Ovary (tissue), 9 donors: ENCODE results near the gene RALB. TPM values are rescaled to one million over a fixed set of nuclear protein-coding genes. Genes with fewer than 3 reads are reported as not detected.

Source experiments
- DNase-seq, 5 donors: peaks; one replicate each; pipeline ENCODE4 v3.0.0-alpha.2; 2019 to 2020
- H3K27ac ChIP-seq, 2 donors: fragments of 200-600 bp; one replicate each; pipeline versions ENCODE4 v1.5.1 to v1.8.0; 2019 to 2022
- H3K27me3 ChIP-seq: fragments of 200-600 bp; one replicate; pipeline ENCODE4 v1.8.0; 2022
- H3K36me3 ChIP-seq: fragments of 200-600 bp; sonication (generic); one replicate; pipeline ENCODE4 v1.5.1; 2019
- H3K4me1 ChIP-seq: one replicate; pipeline ENCODE4 v1.8.1; 2013; ENCODE audit warnings: mild to moderate bottlenecking, moderate library complexity; ENCODE audit not compliant: insufficient read depth
- H3K4me3 ChIP-seq: fragments of 200-600 bp; sonication (generic); one replicate; pipeline ENCODE4 v1.5.1; 2017
- H3K9me3 ChIP-seq, 2 donors: fragments of 200-600 bp in 1 of 2; sonication (generic) in 1 of 2; one replicate each; pipeline versions ENCODE4 v1.5.1 to v1.8.1; 2013 to 2019; ENCODE audit warnings: mild to moderate bottlenecking in 1 of 2, moderate library complexity in 1 of 2
- EP300 ChIP-seq: sonication (generic); formaldehyde crosslinking; IDR thresholded peaks from one replicate; pipeline ENCODE4 v1.6.1; 2017; ENCODE audit warnings: antibody characterized with exemption
- POLR2A ChIP-seq: fragments of 450-650 bp; IDR thresholded peaks from one replicate; pipeline ENCODE4 v1.6.1; 2017; ENCODE audit warnings: antibody characterized with exemption, mild to moderate bottlenecking, moderate library complexity
- WGBS, 3 donors: extraction: QIAGEN DNeasy Blood & Tissue Kit in 1 of 3; methylation state at CpG; one replicate each; pipeline versions ENCODE4 v1.1.5 to v1.1.7; 2013 to 2017; 5-methylcytosine and 5-hydroxymethylcytosine counted together
- intact Hi-C, 4 donors: fragments of 100-400 bp; cut with DNase I; formaldehyde crosslinking; loops; one replicate each; pipeline versions ENCODE4 v1.11.0 to v1.15.1; 2022 to 2023
- polyA plus RNA-seq, 2 donors: library from polyadenylated mRNA; stranded (reverse); fragments of 200-250 nt in 1 of 2; fragments of 350-450 nt in 1 of 2; fragmentation: Illumina TruSeq in 1 of 2; extraction: RNeasy Lipid Tissue Mini Kit (QIAGEN cat#74804) in 1 of 2; gene quantifications; one replicate each; pipeline ENCODE4 v1.2.3, GENCODE V29; 2013 to 2014
- total RNA-seq, 7 donors: library from RNA; depleted of rRNA in 2 of 7; stranded (reverse); fragments of >200 nt in 2 of 7; fragmentation: NEBNext Ultra II Directional in 3 of 7; extraction: Animal tissue kit (Norgen Biotek cat#: 25700) in 3 of 7; gene quantifications; one replicate each; pipeline versions ENCODE4 v1.1.0 to v1.2.4, GENCODE V29; 2016 to 2023
- TF ChIP-seq, protein P1 (sequence below), 3 donors: fragments of 450-650 bp in 2 of 3; fragments of 200-600 bp in 1 of 3; IDR thresholded peaks; one replicate each; pipeline versions ENCODE4 v1.5.1 to v1.8.0; 2016 to 2022; ENCODE audit warnings: antibody characterized with exemption in 3 of 3, mild to moderate bottlenecking in 1 of 3
- donor health status: DM: no; HTN: no; CAD: no; lungs with moderate emphysema.
- donor health status: DM: no; HTN: no; CAD: no.
- donor health status: Bipolar disorder and iron deficiency.
- donor health status: DM: yes; HTN: yes; CAD: no.
- donor health status: DM: no; HTN: no; CAD: no.
- donor health status: DM: yes; HTN: yes; CAD: no.

The RALB gene
- total and polyA plus RNA-seq, 9 donors = 18.2 to 92.7 (median 34.9) TPM

DNA sequence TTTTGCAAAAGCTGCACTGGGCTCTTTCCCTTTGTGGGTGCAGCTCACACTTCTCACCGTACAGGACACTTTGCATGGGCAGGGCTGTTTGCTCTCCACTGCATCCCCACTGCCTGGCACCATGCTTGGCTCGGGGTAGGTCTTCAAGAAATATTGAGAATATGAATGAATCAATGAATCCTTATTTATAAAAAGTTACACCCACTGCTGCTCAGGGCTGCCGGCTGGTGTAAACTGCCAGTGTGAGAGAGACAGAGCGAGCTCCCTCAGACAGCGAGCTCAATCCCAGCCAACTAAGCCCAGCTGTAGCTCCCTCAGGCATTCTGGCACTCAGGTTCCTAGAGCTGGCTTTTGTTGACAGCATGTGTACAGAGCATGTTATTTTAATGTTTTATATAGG lies 32.9 kb upstream of the RALB start:
- no peak overlapping the region for H3K27ac ChIP-seq
- H3K27me3 ChIP-seq = no peaks in the 10 kb centered on the region
- H3K4me1 ChIP-seq = peaks cover 6% of the 10 kb centered on the region
- no peak for TF ChIP-seq EP300
- no peak for TF ChIP-seq POLR2A
- TF ChIP-seq, protein P1, sequence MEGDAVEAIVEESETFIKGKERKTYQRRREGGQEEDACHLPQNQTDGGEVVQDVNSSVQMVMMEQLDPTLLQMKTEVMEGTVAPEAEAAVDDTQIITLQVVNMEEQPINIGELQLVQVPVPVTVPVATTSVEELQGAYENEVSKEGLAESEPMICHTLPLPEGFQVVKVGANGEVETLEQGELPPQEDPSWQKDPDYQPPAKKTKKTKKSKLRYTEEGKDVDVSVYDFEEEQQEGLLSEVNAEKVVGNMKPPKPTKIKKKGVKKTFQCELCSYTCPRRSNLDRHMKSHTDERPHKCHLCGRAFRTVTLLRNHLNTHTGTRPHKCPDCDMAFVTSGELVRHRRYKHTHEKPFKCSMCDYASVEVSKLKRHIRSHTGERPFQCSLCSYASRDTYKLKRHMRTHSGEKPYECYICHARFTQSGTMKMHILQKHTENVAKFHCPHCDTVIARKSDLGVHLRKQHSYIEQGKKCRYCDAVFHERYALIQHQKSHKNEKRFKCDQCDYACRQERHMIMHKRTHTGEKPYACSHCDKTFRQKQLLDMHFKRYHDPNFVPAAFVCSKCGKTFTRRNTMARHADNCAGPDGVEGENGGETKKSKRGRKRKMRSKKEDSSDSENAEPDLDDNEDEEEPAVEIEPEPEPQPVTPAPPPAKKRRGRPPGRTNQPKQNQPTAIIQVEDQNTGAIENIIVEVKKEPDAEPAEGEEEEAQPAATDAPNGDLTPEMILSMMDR (IDR thresholded peaks at IDR 0.05) = no peak
- WGBS, 3 donors = 94 to 96% (median 95%) methylated on average over 5 of the region's 5 CpGs
- no peak overlapping the region for H3K4me3 ChIP-seq
- DNase-seq = no peak
- H3K36me3 ChIP-seq = no peaks in the 10 kb centered on the region
- H3K9me3 ChIP-seq = no peaks in the 10 kb centered on the region
- intact Hi-C loops = no loop called here

DNA sequence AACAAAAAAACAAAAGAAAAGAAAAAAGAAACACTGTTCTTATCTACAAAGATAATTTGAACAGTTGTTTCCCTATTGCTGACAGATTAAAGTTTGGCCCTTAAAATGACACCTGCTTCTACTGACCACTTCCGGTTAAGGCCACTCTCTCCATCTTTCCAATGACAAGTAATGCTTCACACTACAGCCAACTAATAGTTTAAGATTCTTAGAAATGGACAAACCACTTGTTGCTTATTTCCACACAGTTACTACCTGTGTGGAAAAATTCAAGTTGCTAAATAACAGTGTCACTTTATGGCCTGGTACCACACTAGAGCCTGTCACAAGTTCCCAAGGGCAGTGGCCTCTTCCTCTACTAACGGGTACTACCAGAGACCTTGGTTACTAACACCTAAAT lies 31.9 kb upstream of the RALB start:
- DNase-seq = no peak
- Histone ChIP-seq H3K36me3 (no peaks in the 10 kb centered on the region), H3K27ac (no peak overlapping the region), H3K4me1 (peaks cover 6% of the 10 kb centered on the region), H3K27me3 (no peaks in the 10 kb centered on the region), H3K4me3 (no peak overlapping the region), H3K9me3 (no peaks in the 10 kb centered on the region)
- WGBS, 3 donors = 84 to 91% (median 85%) methylated on average over 2 of the region's 2 CpGs
- intact Hi-C loops = no loop called here
- TF ChIP-seq POLR2A = no peak
- TF ChIP-seq, protein P1 (IDR thresholded peaks at IDR 0.05) = no peak
- TF ChIP-seq EP300 = no peak

DNA sequence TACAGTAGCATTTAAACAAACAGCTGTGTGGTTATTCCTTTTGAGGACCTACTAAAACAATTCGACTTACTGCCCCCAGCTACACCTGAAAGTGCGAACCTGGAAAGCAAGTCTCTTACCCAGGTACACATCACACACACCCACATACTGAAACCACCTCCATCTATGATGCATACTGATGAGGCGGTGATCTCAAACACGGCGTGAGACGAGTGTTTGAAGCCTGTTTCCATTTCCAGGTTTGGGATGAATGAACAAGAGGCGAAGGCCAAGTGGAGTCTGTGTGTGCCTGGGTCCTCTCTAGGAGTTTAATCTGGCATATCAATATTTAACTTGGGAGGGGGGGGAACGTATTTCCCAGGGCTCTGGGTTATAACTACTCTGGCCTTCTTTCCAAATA lies 31.0 kb upstream of the RALB start:
- WGBS, 3 donors = 94 to 98% (median 96%) methylated on average over 8 of the region's 8 CpGs
- Histone ChIP-seq H3K27ac (no peak overlapping the region), H3K4me1 (peaks cover 6% of the 10 kb centered on the region), H3K27me3 (no peaks in the 10 kb centered on the region), H3K4me3 (no peak overlapping the region), H3K9me3 (no peaks in the 10 kb centered on the region), H3K36me3 (no peaks in the 10 kb centered on the region)
- TF ChIP-seq EP300 (no peak), POLR2A (no peak)
- TF ChIP-seq, protein P1 (IDR thresholded peaks at IDR 0.05) = no peak
- intact Hi-C loops = no loop called here
- DNase-seq = no peak

DNA sequence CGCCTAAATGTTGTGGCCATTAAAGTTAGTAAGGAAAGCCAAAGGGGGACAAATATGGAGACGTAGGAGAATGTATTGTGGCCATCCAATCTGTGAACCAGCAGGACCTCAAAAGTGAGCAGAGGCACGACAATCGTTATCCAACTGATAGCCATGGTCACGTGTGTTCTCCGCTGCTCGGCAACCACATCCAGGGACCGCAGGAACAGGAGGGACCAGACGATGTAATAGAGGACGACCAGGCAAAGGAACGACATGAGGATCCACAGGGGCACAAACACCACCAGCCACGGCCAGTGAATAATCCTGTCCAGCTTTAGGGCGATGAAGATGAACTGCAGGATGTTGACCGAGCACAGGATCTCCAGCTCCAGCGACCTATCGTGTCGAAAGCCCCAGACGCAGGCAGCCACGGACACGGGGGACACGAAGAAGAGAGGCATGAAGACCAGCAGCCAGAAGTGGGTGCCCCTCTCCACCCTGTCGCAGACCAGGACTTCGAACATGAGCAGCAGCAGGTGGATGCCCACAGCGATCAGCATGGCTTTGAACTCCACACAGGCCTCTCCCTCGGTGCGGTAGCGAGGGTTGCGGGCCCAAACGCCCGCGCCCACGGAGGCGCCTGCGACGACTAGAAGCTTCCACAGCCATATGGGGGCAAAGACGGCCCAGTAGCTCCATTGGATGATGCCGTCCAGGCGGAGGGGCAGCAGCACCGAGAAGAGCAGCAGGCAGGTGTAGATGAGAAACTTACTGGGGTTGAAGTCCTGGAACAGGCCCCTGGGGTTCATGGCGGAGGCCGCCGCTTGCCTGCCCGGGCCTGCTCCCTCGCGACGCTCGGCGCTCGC lies 30.2 kb upstream of the RALB start:
- Histone ChIP-seq H3K9me3 (no peaks in the 10 kb centered on the region), H3K4me1 (peaks cover 6% of the 10 kb centered on the region), H3K27me3 (no peaks in the 10 kb centered on the region), H3K36me3 (no peaks in the 10 kb centered on the region), H3K4me3 (peak overlapping the region; percentile 39), H3K27ac (peak overlapping the region; percentile 72 to 92)
- 75 to 88% (median 78%) methylated on average over 41 to 49 of the region's 49 CpGs for WGBS, 3 donors
- peak in 1 of 5 donors; percentile 53 for DNase-seq
- intact Hi-C loops = no loop called here
- TF ChIP-seq EP300 (no peak), POLR2A (no peak)
- TF ChIP-seq, protein P1 (IDR thresholded peaks at IDR 0.05) = no peak
